NCI-H69 (cell line): ENCODE data around the gene MYD88.

Source experiments
- DNase-seq: peaks from one replicate; lab custom pipeline; 2025; lab: John Stamatoyannopoulos, UW

Gene MYD88

GRCh38 chr3:38165722-38166387, 27.4 kb downstream of the MYD88 start:
- peak; percentile 20 for DNase-seq

GRCh38 chr3:38167591-38167990, 29.1 kb downstream of the MYD88 start:
- no peak for DNase-seq

DNA sequence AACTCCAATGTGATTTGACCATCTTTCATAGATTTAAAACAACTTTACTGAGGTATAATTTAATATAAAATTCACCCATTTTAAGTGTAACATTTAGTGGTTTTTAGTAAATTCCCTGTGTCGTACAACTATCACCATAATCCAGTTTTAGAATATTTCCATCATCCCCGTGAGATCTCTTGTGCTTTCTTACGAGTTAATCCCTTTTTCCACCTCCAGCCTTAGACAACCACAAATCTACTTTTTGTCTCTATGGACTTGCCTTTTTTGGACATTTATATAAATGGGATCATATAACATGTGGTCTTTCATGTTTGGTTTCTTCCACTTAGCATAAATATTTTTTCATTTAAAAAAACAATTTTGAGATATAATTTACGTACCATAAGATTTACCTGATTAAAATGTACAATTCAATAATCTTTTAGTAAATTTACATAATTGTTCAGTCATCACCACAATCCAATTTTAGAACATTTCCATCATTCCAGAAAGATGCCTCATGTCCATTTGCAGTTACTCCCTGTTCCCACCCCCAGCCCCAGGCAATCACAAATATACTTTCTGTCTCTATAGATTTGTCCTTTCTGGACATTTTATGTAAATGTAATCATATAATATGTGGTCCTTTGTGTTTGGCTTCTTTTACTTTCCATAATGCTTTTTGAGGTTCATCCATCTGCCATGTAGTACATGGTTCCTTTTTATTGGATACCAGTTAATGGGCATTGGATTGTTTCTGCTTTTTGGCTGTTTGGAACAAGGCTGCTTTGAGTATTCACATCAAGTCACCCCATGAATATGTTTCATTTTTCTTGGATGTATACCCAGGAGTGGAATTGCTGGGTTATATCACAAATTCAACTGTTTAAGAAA, 29.9 kb downstream of the MYD88 start:
- no peak for DNase-seq

GRCh38 chr3:38169027-38169317, 30.5 kb downstream of the MYD88 start:
- DNase-seq: no peak

DNA sequence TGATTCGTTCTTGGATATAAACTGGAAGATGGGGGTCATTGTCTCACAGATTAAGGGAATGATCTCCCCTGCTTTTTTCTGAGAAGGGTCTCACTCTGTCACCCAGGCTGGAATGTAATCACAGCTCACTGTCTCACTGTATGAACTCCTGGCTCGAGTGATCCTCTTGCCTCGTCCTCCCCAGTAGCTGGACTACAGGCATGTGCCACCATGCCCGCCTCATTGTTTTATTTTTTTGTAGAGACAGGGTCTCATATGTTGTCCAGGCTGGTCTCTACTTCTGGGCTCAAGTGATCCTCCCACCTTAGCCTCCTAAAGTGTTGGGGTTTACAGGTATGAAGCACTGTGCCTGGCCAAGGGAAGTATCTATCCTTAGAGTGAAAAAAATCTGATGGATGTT, 32.3 kb downstream of the MYD88 start:
- DNase-seq: no peak

DNA sequence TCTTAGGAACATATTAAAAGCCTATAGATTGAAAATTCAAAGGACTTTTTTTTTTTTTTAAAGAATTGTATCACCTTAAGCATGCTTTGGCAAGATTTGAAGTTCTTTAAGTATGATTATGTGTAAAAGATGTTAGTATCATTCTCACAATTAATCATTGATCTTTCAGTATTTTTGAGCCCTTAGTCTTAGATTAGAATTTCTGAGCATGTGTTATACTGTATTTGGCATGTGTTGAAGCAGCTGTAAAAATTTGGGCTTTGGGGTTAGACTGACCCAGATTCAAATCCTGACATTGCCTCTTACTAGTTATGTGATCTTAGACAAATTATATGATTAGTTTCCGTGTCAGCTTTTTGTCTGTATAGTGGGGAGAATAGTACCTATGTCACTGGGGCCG, 33.2 kb downstream of the MYD88 start:
- DNase-seq: no peak

DNA sequence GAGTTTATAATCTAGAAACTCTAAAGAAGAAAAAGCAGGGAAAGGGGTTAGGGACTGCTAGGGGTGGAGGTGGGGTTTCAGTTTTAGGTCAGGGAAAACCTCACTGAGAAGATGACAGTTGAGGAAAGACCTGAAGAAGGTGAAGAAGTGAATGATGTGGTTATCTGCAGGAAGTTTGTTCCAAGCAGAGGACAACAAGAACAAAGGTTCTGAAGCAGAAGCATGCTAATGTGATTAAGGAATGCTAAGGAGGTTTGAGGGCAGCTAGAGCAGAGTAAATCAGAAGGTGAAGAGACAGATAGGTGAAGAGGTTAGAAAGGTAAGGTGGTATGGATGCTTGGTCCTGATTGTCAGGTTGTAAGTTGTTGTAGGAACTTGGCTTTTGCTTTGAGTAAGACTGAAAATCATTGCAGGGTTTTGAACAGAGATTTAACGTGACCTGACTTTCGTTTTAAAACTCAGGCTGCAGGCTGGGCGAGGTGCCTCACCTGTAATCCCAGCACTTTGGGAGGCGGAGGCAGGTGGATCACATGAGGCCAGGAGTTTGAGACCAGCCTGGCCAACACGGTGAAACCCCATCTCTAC, 35.5 kb downstream of the MYD88 start:
- DNase-seq: no peak

DNA sequence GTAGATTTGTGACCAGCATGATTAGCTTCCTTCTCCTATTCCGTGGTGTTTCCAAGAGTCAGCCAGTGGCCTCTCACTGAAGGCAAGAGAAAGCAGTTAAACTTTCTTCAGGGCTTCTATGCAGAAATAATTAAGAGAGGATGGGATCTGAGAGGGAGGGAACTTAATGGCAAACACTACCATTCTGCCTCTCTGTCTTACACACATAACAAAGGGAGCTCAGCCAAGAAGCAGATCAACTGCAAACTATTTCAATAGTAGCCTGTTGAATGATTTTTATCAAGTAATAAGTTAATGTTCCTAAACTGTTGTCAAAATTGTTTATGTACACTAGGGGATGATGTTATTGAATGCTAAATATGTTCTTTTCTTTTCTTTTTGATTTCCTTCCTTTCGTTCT, 38.7 kb downstream of the MYD88 start:
- no peak for DNase-seq

GRCh38 chr3:38186781-38187180, 48.3 kb downstream of the MYD88 start:
- DNase-seq: no peak

DNA sequence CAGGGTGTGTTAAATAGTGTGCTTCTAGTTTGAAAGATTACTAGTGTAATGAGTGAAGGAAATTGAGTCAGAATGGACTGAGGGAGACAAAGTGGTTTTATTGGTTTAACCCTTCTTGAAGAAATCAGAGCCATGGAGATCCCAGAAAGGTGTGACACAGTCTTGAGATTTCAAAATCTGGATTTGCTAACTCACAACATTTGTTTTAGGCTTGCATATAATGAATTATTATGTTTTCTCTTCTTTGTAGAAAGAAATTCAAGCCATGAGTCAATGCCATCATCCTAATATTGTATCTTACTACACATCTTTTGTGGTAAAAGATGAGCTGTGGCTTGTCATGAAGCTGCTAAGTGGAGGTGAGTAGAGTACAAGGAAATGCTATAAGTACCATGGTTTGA, 52.0 kb downstream of the MYD88 start:
- no peak for DNase-seq
